ENCODE measurements around the gene POLR1D.

POLR1D gene

GRCh38 chr13:27613628-27614027 lies 8.1 kb upstream of the POLR1D start:
- no peak for DNase-seq (ENCODE audit: insufficient read length, low spot score)
- no peak for FAIRE-seq
- TF ChIP-seq, protein P1, sequence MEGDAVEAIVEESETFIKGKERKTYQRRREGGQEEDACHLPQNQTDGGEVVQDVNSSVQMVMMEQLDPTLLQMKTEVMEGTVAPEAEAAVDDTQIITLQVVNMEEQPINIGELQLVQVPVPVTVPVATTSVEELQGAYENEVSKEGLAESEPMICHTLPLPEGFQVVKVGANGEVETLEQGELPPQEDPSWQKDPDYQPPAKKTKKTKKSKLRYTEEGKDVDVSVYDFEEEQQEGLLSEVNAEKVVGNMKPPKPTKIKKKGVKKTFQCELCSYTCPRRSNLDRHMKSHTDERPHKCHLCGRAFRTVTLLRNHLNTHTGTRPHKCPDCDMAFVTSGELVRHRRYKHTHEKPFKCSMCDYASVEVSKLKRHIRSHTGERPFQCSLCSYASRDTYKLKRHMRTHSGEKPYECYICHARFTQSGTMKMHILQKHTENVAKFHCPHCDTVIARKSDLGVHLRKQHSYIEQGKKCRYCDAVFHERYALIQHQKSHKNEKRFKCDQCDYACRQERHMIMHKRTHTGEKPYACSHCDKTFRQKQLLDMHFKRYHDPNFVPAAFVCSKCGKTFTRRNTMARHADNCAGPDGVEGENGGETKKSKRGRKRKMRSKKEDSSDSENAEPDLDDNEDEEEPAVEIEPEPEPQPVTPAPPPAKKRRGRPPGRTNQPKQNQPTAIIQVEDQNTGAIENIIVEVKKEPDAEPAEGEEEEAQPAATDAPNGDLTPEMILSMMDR (IDR thresholded peaks at IDR 0.05; ENCODE audit: insufficient read depth, missing control alignments), result no peak

DNA sequence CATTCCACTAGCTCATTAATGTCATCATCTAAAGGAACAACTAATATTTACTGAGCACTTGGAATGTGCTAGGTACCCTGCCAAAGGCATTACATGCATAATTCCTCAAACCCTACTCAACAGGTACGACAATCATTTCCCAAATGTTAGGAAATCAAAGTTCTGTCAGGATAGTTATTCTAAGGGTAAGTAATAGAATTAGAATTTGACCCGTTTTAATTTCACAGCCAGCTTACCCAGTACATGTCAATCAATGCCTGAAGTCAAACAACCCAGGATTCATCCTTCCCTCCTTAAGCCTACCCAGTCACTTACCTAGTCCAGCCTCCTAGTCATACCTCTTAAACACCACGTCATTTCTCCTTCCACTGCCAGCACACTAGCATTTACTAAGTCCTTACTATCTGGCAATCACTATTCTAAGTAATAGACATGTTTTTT lies 3.8 kb upstream of the POLR1D start:
- no peak for DNase-seq (ENCODE audit: insufficient read length, low spot score)
- FAIRE-seq, result no peak
- TF ChIP-seq, protein P1 (IDR thresholded peaks at IDR 0.05; ENCODE audit: insufficient read depth, missing control alignments), result no peak

DNA sequence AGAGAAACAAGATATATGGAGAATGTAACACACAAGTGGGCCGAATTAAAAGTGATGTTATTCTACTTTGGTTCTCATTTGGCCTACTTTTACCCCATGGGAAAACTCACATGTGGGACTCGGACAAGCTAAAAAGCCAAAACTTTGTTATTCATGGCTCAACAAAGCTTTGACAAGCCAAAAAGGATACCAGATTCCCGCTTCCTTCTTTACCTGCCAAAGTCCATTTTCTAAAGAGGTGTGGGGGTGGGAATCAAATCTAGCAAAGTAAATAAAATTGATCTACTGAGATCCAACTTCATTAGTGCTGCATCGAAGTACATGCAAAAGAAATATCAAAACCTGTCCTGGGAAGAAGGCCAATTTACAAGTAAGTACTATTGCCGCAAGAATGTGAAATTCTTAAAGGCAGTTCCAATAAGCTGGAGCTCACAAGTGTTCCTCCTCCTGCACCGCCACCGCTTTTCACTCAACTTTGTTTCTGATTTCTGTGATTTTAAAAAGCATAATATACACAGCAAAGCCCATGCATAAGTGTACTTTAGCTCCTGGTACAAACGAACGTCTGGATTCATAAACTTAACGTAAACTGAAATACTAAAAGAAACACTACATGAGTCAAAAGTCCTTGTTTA lies 2.5 kb upstream of the POLR1D start:
- DNase-seq (ENCODE audit: insufficient read length, low spot score) (no peak), FAIRE-seq (no peak)
- TF ChIP-seq, protein P1 (IDR thresholded peaks at IDR 0.05; ENCODE audit: insufficient read depth, missing control alignments), result no peak

DNA sequence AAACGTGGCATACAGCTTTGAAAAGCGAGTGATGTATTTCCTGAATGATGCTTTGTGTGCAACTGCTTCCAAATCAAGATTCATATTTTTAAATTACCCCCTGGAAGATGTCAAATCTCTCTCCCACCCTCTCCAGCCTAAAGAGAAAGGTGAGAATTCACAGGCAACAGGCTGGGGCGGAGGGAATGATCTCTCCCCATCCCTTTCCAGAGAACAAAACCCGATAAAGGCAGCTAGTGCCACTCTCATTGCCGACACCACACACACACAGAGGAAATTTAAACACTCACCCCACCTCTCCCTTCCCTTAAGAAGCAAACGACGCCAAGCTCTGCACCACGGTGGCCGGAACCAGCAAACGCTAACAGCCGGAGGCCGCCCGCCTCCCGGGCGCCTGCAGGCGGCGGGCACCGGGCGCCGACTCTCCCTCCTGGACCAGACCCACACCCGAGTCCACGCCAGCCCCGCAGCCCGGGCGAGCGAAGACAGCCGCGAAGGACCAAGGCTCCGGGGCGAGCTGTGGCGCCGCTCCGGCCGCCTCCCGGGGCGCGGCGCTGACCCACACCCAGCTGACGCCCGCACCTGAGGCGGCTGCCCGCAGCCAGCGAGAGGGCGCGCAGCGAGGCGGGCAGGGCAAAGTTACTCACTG lies 1.8 kb upstream of the POLR1D start:
- TF ChIP-seq, protein P1 (IDR thresholded peaks at IDR 0.05; ENCODE audit: insufficient read depth, missing control alignments), result no peak
- FAIRE-seq, result no peak
- no peak for DNase-seq (ENCODE audit: insufficient read length, low spot score)

DNA sequence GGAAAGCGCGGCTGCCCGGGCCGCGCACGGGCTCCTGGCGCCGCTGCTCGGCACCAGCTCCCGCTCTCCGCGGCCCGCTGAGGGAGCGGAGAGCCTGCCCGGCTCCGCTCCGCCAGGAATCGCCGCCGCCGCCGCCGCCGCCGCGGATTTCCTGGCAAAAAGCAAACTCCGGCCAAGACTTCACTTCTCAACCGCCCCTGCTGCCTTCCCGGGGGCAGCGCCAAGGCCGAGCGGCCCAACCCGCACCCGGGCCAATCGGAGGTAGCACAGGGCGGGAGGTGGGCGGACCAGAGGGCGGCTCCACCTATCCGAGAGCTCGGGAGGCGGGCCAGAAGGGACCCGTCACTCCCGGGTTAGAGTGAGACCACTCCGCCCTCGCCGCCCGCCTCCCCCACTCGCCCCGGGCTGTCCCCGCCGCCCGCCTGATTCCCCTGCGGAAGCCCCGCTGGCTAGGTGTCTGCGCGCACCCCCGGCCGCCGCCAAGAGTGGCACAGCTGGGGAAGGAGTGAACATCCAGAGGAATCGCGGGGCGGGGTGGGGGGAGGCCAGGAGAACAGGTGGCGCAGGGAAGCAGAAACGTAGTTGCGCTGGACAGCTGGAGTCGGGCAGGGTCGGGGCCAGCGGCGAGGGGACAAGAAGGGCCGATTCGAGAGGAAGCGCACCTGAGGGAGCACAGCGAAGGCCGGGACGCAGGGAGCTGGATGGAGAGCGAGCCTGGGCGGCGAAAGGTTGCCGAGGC lies 1.1 kb upstream of the POLR1D start, which contains the start of gene LNX2:
LNX2 (minus strand) TSS at position 153 of the 739 bp plus-strand sequence. CDS start 38,826 bp downstream, outside the sequence.
- DNase-seq (ENCODE audit: insufficient read length, low spot score) (peak; percentile 80), FAIRE-seq (no peak)
- TF ChIP-seq, protein P1 (IDR thresholded peaks at IDR 0.05; ENCODE audit: insufficient read depth, missing control alignments), result no peak

- no peak for FAIRE-seq
- DNase-seq (ENCODE audit: insufficient read length, low spot score), result no peak
- TF ChIP-seq, protein P1 (IDR thresholded peaks at IDR 0.05; ENCODE audit: insufficient read depth, missing control alignments), result no peak
Measured at GRCh38 chr13:27621116-27621365, 651 bp upstream of the POLR1D start.
